Sciatic nerve (tissue), 2 donors: ENCODE data around the gene P2RX4. TPM values are rescaled to one million over a fixed set of nuclear protein-coding genes. Genes with fewer than 3 reads are reported as not detected.

Experiments used
- ATAC-seq: fragments of 200-7000 bp; cut with Tn5 transposase; one replicate; pipeline ENCODE4 v1.9.1; 2020; ENCODE audit warnings: mild to moderate bottlenecking, moderate library complexity
- DNase-seq: peaks from one replicate; pipeline ENCODE4 v3.0.0-alpha.2; 2020; ENCODE audit warnings: low spot score
- intact Hi-C: fragments of 100-400 bp; cut with DNase I; formaldehyde crosslinking; loops from one replicate; pipeline ENCODE4 v1.14.2; 2022
- total RNA-seq: library from RNA; stranded (reverse); fragmentation: NEBNext Ultra II Directional; extraction: Animal tissue kit (Norgen Biotek cat#: 25700); gene quantifications from one replicate; pipeline ENCODE4 v1.2.1, GENCODE V29; 2021
- donor health status: DM: no; HTN: no; CAD: no.
- donor health status: DM: no; HTN: no; CAD: no.

Gene P2RX4
- total RNA-seq, 1 donor from 2014 or later = 24.2 TPM

DNA sequence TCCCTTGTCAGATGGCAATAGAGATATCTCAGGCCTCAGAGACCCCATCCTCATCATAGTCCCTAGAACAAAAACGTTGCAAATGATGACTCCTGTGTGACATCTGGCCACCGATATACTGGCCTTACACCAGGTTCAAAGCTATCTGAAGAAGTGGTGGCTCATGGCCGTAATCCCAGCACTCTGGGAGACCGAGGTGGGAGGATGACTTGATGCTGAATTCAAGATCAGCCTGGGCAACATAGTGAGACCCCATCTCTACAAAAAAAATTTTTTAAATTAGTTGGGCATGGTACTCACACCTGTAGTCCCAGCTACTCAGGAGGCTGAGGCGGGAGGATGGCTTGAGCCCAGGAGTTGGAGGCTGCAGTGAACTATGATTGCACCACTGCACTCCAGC, 73.5 kb downstream of the P2RX4 start:
- ATAC-seq = no peak
- intact Hi-C loops = no loop called here

More for the DNA sequence above, 73.5 kb downstream of the P2RX4 start:
- no peak for DNase-seq

Other genes starting within 250 kb of the P2RX4 start
- not detected for gene HNF1A, start 231.6 kb upstream of the P2RX4 start, total RNA-seq
- gene C12orf43, start 193.6 kb upstream of the P2RX4 start, total RNA-seq = 12.4 TPM
- gene OASL, start 170.9 kb upstream of the P2RX4 start, total RNA-seq = 1.3 TPM
- gene P2RX7, start 77.3 kb upstream of the P2RX4 start, total RNA-seq = 24.5 TPM
- gene CAMKK2, start 86.6 kb downstream of the P2RX4 start, total RNA-seq = 32.5 TPM
- 113 TPM for gene ANAPC5, start 142.3 kb downstream of the P2RX4 start, total RNA-seq
- 39.5 TPM for gene RNF34, start 190.0 kb downstream of the P2RX4 start, total RNA-seq